HG02852 (cell line): ENCODE measurements around the gene CRYM.
A peak's percentile ranks its signal among the peaks of the same experiment; 100 is the strongest.
"Not testable (repeated sequence)": the region's sequence is repeated elsewhere in the genome, so short reads cannot be mapped to it uniquely, and the experiment has no call there.

ENCODE experiments used
- ATAC-seq: cut with Tn5 transposase; IDR thresholded peaks from one replicate; pipeline ENCODE4 v1.9.1; 2021; ENCODE audit warnings: mild to moderate bottlenecking, moderate library complexity; ENCODE audit not compliant: unreplicated experiment

Gene CRYM

DNA sequence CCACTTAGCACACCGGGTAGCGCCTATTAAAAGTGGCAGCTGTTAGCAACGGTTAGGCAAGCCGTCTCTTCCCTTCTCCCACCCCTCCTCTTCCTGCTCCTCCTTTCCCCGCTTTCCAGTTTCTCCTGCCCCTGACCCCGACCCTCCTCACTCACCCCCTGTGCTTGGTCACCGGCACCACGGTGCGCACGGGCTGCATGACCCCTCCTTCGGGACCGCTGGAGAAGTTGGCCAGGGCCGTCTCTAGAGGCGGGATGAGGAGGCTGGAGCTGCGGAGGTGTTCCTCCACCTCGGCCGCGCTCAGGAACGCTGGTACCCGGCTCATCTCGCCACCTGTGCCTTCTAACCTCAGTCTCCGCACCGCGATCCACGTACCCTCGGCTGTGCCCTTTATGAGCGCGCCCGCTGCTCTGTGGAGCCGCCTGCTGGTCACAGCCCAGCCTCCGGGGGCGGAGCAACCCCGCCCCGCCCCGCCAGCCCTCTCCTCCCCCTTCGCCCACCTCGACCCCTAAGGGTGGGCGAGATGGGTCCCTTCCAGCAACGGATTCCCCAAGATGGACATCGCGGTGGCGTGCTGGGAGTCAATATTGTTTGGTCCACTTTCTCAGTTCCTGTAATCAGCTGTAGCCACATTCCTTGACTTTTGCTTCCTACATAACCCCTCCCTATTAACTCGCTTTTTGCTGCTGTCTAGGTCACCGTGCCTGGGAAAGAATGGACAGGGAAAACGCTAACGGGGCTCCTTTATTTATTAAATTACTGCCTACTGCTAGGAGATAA is at the start of gene CRYM:
Gene CRYM, minus strand, starts transcription at position 364 of the 780 bp plus-strand sequence. Its CDS starts 39 bp downstream, at position 325.
- peak; percentile 56 for ATAC-seq

- ATAC-seq = no peak
Observed at GRCh38 chr16:21327046-21327445, 49.0 kb upstream of the CRYM start.

DNA sequence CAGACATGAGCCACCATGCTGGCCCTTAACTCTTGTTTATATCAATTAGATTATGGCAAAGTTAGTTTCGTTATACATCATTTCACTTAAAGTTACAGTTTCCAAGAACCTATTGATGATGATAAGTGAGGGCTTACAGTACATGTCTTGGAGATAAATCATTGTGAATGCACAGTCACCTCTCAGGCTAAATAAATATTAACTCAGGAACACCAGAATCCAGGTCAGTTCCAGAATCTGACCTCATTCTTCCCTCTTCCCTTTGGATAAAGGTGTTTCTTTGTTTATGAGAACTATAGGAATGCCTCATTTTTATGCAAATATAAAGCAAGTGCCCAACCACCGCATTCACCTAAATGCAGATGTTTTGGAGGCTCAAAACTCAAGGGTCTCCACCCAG is 48.4 kb upstream of the CRYM start:
- ATAC-seq = no peak

DNA sequence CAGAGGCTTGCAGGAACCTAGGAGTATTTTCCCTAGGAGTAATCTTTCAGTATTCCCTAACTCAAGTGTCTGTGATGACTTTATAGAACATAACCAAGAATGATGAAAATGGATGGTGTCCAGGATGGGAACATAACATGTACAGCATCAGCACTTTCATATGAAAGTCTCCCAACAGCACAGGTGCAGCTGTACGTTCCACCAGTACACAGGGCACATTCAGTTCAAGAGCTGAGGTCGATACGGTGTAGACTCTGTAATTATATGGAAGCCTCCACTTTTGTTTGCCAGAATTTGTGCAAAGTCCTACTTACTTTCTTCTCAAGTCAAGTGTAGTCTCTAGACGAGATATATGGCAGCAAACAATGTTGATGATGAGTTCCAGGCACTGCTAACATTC is 46.2 kb upstream of the CRYM start:
- no peak for ATAC-seq

DNA sequence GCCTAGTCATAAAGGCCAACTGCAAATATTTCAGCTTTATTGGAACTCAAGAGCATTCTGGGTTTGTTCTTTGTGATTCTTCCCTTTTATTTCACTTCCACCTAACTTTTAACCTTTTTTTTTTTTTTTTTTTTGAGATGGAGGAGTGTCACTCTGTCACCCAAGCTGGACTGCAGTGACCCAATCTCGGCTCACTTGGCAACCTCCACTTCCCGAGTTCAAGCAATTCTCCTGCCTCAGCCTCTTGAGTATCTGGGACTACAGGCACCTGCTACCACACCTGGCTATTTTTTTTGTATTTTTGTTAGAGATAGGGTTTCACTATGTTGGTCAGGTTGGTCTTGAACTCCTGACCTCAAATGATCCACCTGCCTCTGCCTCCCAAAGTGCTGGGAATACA is 44.2 kb upstream of the CRYM start:
- not testable (repeated sequence) for ATAC-seq

- no peak for ATAC-seq
Observed at GRCh38 chr16:21321736-21322135, 43.6 kb upstream of the CRYM start.

- no peak for ATAC-seq
Observed at GRCh38 chr16:21314339-21314738, 36.2 kb upstream of the CRYM start.

GRCh38 chr16:21312863-21313372 is 34.8 kb upstream of the CRYM start:
- not testable (repeated sequence) for ATAC-seq

DNA sequence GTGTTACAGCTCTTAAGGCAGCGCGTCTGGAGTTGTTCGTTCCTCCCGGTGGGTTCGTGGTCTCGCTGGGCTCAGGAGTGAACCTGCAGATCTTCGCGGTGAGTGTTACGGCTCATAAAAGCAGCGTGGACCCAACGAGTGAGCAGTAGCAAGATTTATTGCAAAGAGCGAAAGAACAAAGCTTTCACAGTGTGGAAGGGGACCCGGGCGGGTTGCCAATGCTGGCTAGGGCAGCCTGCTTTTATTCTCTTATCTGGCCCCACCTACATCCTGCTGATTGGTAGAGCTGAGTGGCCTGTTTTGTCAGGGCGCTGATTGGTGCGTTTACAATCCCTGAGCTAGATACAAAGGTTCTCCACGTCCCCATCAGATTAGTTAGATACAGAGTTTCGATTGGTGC is 34.0 kb upstream of the CRYM start:
- ATAC-seq = not testable (repeated sequence)

- ATAC-seq = not testable (repeated sequence)
Observed at GRCh38 chr16:21306712-21307111, 28.6 kb upstream of the CRYM start.

- ATAC-seq = no peak
Observed at GRCh38 chr16:21302898-21303528, 24.9 kb upstream of the CRYM start.

DNA sequence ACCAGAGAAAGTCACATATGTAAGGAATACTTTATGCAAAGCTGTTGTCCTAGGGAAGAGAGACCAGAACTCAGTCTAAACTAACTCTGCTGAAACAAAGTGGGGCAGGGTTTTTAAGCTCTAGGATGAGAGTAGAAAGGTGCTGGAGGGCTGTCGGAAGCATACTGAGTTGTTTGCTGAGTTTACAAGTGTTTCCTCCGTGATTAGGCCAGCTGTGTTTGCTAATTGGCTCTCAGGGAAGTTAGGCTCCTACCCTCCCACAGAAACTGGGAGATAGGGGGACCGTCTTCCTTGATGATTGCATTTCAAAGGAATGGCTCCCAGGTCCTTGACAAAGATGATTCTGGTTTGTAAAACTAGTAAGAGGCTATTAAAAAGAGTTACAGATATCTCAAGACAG is 24.4 kb upstream of the CRYM start:
- no peak for ATAC-seq

GRCh38 chr16:21301895-21302291 is 23.8 kb upstream of the CRYM start:
- no peak for ATAC-seq

GRCh38 chr16:21301168-21301894 is 23.2 kb upstream of the CRYM start:
- peak; percentile 57 for ATAC-seq

DNA sequence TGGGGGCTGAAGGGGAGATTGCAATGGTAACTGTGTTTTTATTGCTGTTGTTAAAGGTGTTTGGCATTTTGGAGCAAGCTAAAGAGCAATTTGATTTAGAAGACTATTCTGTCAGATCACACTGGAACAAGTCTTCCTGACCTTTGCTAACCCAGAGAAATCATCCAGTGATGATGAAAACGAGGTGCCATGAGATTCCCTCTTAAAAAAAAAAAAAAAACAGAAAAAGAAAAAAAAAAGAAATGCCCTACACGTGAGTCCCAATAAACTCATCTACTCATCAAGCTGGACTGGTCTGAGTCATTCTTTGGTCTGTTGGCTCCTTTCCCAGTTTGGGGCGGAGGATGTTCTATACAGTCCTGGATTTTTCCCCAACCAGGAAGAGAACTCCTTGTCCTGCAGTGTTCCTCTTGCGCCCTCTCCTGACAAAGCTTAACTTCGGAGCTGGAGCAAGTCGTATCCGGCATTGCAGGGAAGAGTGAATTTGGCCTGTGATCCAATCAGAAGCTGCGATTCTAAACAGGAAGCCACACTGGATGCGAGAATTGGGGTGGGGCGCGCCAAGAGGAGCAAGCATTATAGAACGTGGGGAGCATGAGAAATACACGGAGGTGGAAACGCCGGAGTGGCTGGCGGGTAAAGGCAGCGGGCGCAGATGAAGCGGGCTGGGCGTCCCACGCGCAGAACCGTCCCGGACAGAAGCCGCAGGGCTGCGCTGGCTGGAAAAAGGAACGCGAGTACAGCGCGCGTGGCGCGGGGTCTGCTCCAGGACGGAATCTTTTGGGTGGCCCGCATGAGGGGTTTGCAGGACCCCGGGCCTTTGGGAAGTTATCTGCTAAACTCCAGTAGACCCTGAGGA is 22.4 kb upstream of the CRYM start:
- peak; percentile 74 for ATAC-seq

- ATAC-seq = not testable (repeated sequence)
Observed at GRCh38 chr16:21289789-21290188, 11.7 kb upstream of the CRYM start.

DNA sequence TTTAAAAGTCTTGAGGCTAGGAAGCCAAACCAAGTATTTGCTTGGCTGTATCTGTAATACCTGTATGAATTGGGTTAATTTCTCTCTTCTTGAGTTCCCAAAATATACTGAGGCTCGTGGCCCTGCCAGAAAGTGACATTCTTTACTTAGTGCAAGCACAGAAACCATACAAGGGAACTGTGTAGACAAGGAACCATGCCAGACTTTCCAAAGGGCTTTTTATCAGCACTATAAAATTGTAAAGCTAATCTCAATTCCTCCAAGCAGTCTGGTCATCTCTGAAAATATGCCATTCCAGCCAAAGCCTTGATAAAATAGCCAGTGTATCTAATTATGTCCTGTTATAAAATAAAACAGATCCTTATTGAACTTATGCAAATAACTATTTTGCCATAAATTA is 7.2 kb upstream of the CRYM start:
- no peak for ATAC-seq

DNA sequence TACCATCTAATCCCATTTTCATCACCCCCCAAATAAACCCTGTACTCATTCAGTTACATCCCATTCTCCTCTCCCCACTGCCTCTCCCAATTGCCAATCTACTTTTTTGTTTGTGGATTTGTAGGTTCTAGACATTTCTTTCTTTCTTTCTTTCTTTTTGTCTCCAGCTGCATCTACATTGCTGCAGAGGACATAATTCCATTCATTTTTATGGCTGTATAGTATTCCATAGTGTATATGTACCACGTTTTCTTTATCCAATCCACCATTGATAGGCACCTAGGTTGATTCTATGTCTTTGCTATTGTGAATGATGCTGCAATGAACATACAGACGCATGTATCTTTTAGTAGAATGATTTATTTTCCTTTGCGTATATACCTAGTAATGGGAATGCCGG is 6.3 kb upstream of the CRYM start:
- ATAC-seq = no peak

GRCh38 chr16:21283521-21284289 is 5.6 kb upstream of the CRYM start:
- ATAC-seq = no peak
